Measurements from ENCODE around the gene NPR1.

NPR1 gene

GRCh38 chr1:153687346-153688125 lies 9.0 kb downstream of the NPR1 start:
- no peak for DNase-seq (ENCODE audit: low read depth, low spot score)
- in situ Hi-C loops (cut with HindIII; ENCODE audit: low sequenced_read_pairs): no loop called here
- no peak for TF ChIP-seq CTCF (IDR thresholded peaks at IDR 0.05; ENCODE audit: low read depth, low read length)
- no peak overlapping the region for H3K4me3 ChIP-seq (ENCODE audit: low read depth, low read length)

GRCh38 chr1:153688276-153688675 lies 9.8 kb downstream of the NPR1 start:
- no peak for TF ChIP-seq CTCF (IDR thresholded peaks at IDR 0.05; ENCODE audit: low read depth, low read length)
- DNase-seq (ENCODE audit: low read depth, low spot score): no peak
- in situ Hi-C loops (cut with HindIII; ENCODE audit: low sequenced_read_pairs): no loop called here
- no peak overlapping the region for H3K4me3 ChIP-seq (ENCODE audit: low read depth, low read length)

GRCh38 chr1:153688736-153689328 lies 10.3 kb downstream of the NPR1 start:
- TF ChIP-seq CTCF (IDR thresholded peaks at IDR 0.05; ENCODE audit: low read depth, low read length): no peak
- in situ Hi-C loops (cut with HindIII; ENCODE audit: low sequenced_read_pairs): no loop called here
- DNase-seq (ENCODE audit: low read depth, low spot score): no peak
- no peak overlapping the region for H3K4me3 ChIP-seq (ENCODE audit: low read depth, low read length)

GRCh38 chr1:153693466-153693865 lies 15.0 kb downstream of the NPR1 start:
- H3K4me3 ChIP-seq (ENCODE audit: low read depth, low read length): no peak overlapping the region
- no peak for DNase-seq (ENCODE audit: low read depth, low spot score)
- TF ChIP-seq CTCF (IDR thresholded peaks at IDR 0.05; ENCODE audit: low read depth, low read length): no peak
- in situ Hi-C loops (cut with HindIII; ENCODE audit: low sequenced_read_pairs): no loop called here

- in situ Hi-C loops (cut with HindIII; ENCODE audit: low sequenced_read_pairs): no loop called here
- DNase-seq (ENCODE audit: low read depth, low spot score): no peak
These were observed 18.3 kb downstream of the NPR1 start for GRCh38 chr1:153696741-153697140.

More at GRCh38 chr1:153696741-153697140, 18.3 kb downstream of the NPR1 start:
- no peak for TF ChIP-seq CTCF (IDR thresholded peaks at IDR 0.05; ENCODE audit: low read depth, low read length)
- H3K4me3 ChIP-seq (ENCODE audit: low read depth, low read length): no peak overlapping the region
